K562 (cell line): ENCODE results near the gene PTHLH. TPM values are rescaled to one million over a fixed set of nuclear protein-coding genes. Genes with fewer than 3 reads are reported as not detected.
A peak's percentile ranks its signal among the peaks of the same experiment; 100 is the strongest.

Experiments
- HNRNPLL ChIP-seq: fragments of 200-400 bp; formaldehyde crosslinking; IDR thresholded peaks from 2 replicates; pipeline ENCODE4 v1.6.1; 2017; ENCODE audit warnings: low read length, low read depth, mild to moderate bottlenecking; ENCODE audit not compliant: poor library complexity, severe bottlenecking
- JUN ChIP-seq, 2 experiments: sonication (generic) in 1 of 2; formaldehyde crosslinking in 1 of 2; IDR thresholded peaks; 2 replicates each; pipeline versions ENCODE4 v1.6.1 to v1.8.0; 2012 to 2022; ENCODE audit warnings: borderline replicate concordance in 2 of 2, mild to moderate bottlenecking in 2 of 2, improper control_type of control experiment in 1 of 2, low read depth in 1 of 2, low read length in 1 of 2, missing genetic modification reagents in 1 of 2
- NKRF ChIP-seq: fragments of 450-650 bp; IDR thresholded peaks from 2 replicates; pipeline ENCODE4 v1.6.1; 2016; ENCODE audit warnings: borderline replicate concordance
- PHB ChIP-seq: fragments of 250-450 bp; sonication (Bioruptor Pico); IDR thresholded peaks from 2 replicates; pipeline ENCODE4 v1.5.0; 2021
- REST ChIP-seq, 2 experiments: fragments of 450-650 bp; formaldehyde crosslinking in 1 of 2; IDR thresholded peaks; 2 replicates each; pipeline versions ENCODE4 v1.4.0 to v1.6.1; 2014 to 2020; ENCODE audit warnings: mild to moderate bottlenecking in 2 of 2, borderline replicate concordance in 1 of 2, low read depth in 1 of 2
- SMAD3 ChIP-seq: fragments of 450-650 bp; formaldehyde crosslinking; conservative IDR thresholded peaks from 2 replicates; pipeline ENCODE4 v1.4.0; 2020; ENCODE audit warnings: mild to moderate bottlenecking
- SMC3 ChIP-seq: conservative IDR thresholded peaks from 2 replicates; pipeline ENCODE4 v1.6.1; 2011; ENCODE audit warnings: low read depth, low read length, improper control_type of control experiment; ENCODE audit not compliant: insufficient read depth
- ZNF140 ChIP-seq: fragments of 250-450 bp; sonication (Bioruptor Pico); IDR thresholded peaks from 2 replicates; pipeline ENCODE4 v1.8.0; 2021; ENCODE audit warnings: moderate library complexity, mild to moderate bottlenecking, inconsistent platforms
- ZNF143 ChIP-seq: sonication (generic); formaldehyde crosslinking; IDR thresholded peaks from 2 replicates; pipeline ENCODE4 v1.9.0; 2022; ENCODE audit warnings: mild to moderate bottlenecking, missing genetic modification reagents
- ZNF311 ChIP-seq: fragments of 250-450 bp; sonication (Bioruptor Pico); IDR thresholded peaks from 2 replicates; pipeline ENCODE4 v1.4.0; 2020; ENCODE audit warnings: mild to moderate bottlenecking, moderate library complexity
- polyA plus RNA-seq, 8 experiments: library from polyadenylated mRNA; depleted of rRNA in 4 of 8; stranded (reverse) in 5 of 8; unstranded in 3 of 8; fragments of >200 nt; fragmentation: Nextera tagmentation in 2 of 8; fragmentation: Illumina TruSeq in 1 of 8; extraction: Ambion mirVana in 2 of 8; extraction: Trizol in 1 of 8; gene quantifications; 2 replicates each; pipeline versions ENCODE4 v1.2.1 to v1.2.3, GENCODE V29; 2011 to 2014; ENCODE audit warnings: inconsistent platforms in 1 of 8, missing spikeins in 1 of 8
- total RNA-seq, 7 experiments: library from RNA; depleted of rRNA in 6 of 7; stranded (reverse); fragments of >200 nt in 6 of 7; fragmentation: Illumina TruSeq in 2 of 7; extraction: Trizol in 2 of 7; gene quantifications; 2 replicates each; pipeline versions ENCODE4 v1.2.1 to v1.2.3, GENCODE V29; 2011 to 2021; ENCODE audit warnings: low replicate concordance in 1 of 7
- TF ChIP-seq, protein P1 (sequence below), 2 experiments: IDR thresholded peaks; 2 replicates each; pipeline ENCODE4 v1.6.1; 2011; ENCODE audit warnings: borderline replicate concordance in 1 of 2, control low read depth in 1 of 2, low read depth in 1 of 2, low read length in 1 of 2, mild to moderate bottlenecking in 1 of 2, mixed read lengths in 1 of 2, moderate library complexity in 1 of 2; ENCODE audit not compliant: insufficient read depth in 1 of 2, insufficient read length in 1 of 2, poor library complexity in 1 of 2, severe bottlenecking in 1 of 2; ENCODE audit errors: extremely low read depth in 1 of 2

The PTHLH gene
- total and polyA plus RNA-seq, 9 of the 15 experiments (the other 6 are each of a cell fraction or from before 2014, with no cell fraction given), result 0.14 to 2.5 (median 0.74) TPM

- no peak for TF ChIP-seq ZNF143 (CRISPR knock-in tag)
- no peak for TF ChIP-seq HNRNPLL
- no peak for TF ChIP-seq SMAD3 (CRISPR knock-in tag)
- TF ChIP-seq SMC3, result peak; percentile 93
- no peak for TF ChIP-seq NKRF
- TF ChIP-seq JUN (IDR thresholded peaks at IDR 0.05; ENCODE audit: borderline replicate concordance, low read depth, low read length), result no peak
- no peak for TF ChIP-seq JUN (CRISPR knock-in tag; IDR thresholded peaks at IDR 0.05; ENCODE audit: borderline replicate concordance)
- TF ChIP-seq PHB (CRISPR knock-in tag), result no peak
- TF ChIP-seq, protein P1, sequence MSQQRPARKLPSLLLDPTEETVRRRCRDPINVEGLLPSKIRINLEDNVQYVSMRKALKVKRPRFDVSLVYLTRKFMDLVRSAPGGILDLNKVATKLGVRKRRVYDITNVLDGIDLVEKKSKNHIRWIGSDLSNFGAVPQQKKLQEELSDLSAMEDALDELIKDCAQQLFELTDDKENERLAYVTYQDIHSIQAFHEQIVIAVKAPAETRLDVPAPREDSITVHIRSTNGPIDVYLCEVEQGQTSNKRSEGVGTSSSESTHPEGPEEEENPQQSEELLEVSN (IDR thresholded peaks at IDR 0.05; ENCODE audit: borderline replicate concordance in 1 of 2, extremely low read depth in 1 of 2, insufficient read depth in 1 of 2, insufficient read length in 1 of 2, low read depth in 1 of 2, low read length in 1 of 2, poor library complexity in 1 of 2, severe bottlenecking in 1 of 2), result no peak
- no peak for TF ChIP-seq ZNF140 (CRISPR knock-in tag)
- TF ChIP-seq REST (IDR thresholded peaks at IDR 0.05; ENCODE audit: borderline replicate concordance), result peak; percentile 86
- TF ChIP-seq REST (CRISPR knock-in tag; IDR thresholded peaks at IDR 0.05; ENCODE audit: low read depth), result no peak
- no peak for TF ChIP-seq ZNF311
Measured at GRCh38 chr12:27940756-27941402, 31.7 kb downstream of the PTHLH start (continued).
